ENCODE results near the gene EFHB.

Gene EFHB

DNA sequence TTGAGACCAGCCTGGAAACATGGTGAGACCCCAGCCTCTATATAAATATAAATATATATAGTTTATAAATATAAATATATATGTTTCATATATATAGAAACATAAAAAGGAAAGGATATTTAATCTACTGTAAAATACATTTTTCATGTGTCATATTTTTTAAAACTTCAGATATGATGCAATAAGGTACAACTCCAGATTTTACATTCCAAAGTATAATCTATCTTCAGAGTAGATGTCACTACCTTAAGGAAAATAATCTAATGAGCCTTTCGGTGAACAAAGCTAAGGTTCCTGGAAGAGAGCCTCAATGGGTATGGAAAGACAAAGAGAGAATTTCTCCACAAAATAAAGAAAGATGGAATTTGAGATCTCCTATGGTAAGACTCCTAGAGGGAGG, 16.9 kb downstream of the EFHB start:
- H3K4me1 ChIP-seq (ENCODE audit: control insufficient read depth, insufficient read depth, low read depth, low read length) = no peaks in the 10 kb centered on the region
- no peak overlapping the region for H2AK5ac ChIP-seq (ENCODE audit: low read length, severe bottlenecking)
- H2AFZ ChIP-seq (ENCODE audit: low read depth, low read length) = no peak overlapping the region
- DNase-seq = no peak
- no peak overlapping the region for H3K4me2 ChIP-seq (ENCODE audit: low read length, poor library complexity, severe bottlenecking)
- peaks cover 0 to 3% of the 10 kb centered on the region in 2 experiments for H3K36me3 ChIP-seq (ENCODE audit: control insufficient read depth in 1 of 2, insufficient read depth in 2 of 2, low read depth in 1 of 2, low read length in 2 of 2)
- H4K8ac ChIP-seq (ENCODE audit: low read length) = no peak overlapping the region
- no peaks in the 10 kb centered on the region for H3K79me1 ChIP-seq (replicated peaks; ENCODE audit: low read length, poor library complexity, severe bottlenecking)
- no peak overlapping the region for H3K14ac ChIP-seq (ENCODE audit: low read length in 2 of 2)
- no peak overlapping the region for H3K4ac ChIP-seq (ENCODE audit: low read depth in 1 of 2, low read length in 2 of 2)
- no peak overlapping the region for H2BK15ac ChIP-seq (ENCODE audit: low read depth, poor library complexity, severe bottlenecking)
- H2BK5ac ChIP-seq (ENCODE audit: low read depth, low read length, poor library complexity, severe bottlenecking) = no peak overlapping the region
- peaks cover 4% of the 10 kb centered on the region for H3K9me3 ChIP-seq (ENCODE audit: control insufficient read depth, low read length)
- H3K23ac ChIP-seq (ENCODE audit: low read length in 2 of 2) = no peak overlapping the region
- 92% methylated on average over 1 of the region's 1 CpG for WGBS
- H3K27me3 ChIP-seq (ENCODE audit: control insufficient read depth in 1 of 2, insufficient read depth in 1 of 2, low read length in 2 of 2) = no peaks in the 10 kb centered on the region
- no peak overlapping the region for H2BK12ac ChIP-seq (ENCODE audit: low read length in 2 of 2)
- no peak overlapping the region for H3K4me3 ChIP-seq (ENCODE audit: insufficient read depth in 1 of 2, low read depth in 1 of 2, low read length in 2 of 2)
- H4K91ac ChIP-seq (ENCODE audit: low read length) = no peak overlapping the region
- H3K27ac ChIP-seq (ENCODE audit: low read length, poor library complexity, severe bottlenecking) = no peak overlapping the region
- no peak overlapping the region for H3K9ac ChIP-seq (ENCODE audit: low read length)
- H2BK120ac ChIP-seq (ENCODE audit: low read depth, low read length) = no peak overlapping the region
- no peak overlapping the region for H3K18ac ChIP-seq (ENCODE audit: low read depth in 1 of 2, low read length in 2 of 2)

DNA sequence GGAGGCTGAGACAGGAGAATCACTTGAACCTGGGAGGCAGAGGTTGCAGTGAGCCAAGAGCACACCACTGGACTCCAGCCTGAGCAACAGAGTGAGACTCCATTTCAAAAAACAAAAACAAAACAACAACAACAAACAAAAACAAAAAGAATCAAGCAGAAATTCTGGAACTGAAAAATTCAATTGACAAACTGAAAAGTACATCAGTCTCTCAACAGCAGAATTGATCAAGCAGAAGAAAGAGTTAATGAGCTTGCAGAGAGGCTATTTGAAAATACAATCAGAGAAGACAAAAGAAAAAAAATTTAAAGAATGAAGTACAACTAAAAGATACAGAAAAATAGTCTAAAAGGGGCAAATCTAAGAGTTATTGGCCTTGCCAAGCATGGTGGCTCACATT, 22.6 kb downstream of the EFHB start:
- H3K4me3 ChIP-seq (ENCODE audit: insufficient read depth in 1 of 2, low read depth in 1 of 2, low read length in 2 of 2) = no peak overlapping the region
- H3K14ac ChIP-seq (ENCODE audit: low read length in 2 of 2) = no peak overlapping the region
- no peak overlapping the region for H3K18ac ChIP-seq (ENCODE audit: low read depth in 1 of 2, low read length in 2 of 2)
- peaks cover 0 to 3% of the 10 kb centered on the region in 2 experiments for H3K36me3 ChIP-seq (ENCODE audit: control insufficient read depth in 1 of 2, insufficient read depth in 2 of 2, low read depth in 1 of 2, low read length in 2 of 2)
- H3K27ac ChIP-seq (ENCODE audit: low read length, poor library complexity, severe bottlenecking) = no peak overlapping the region
- no peaks in the 10 kb centered on the region for H3K27me3 ChIP-seq (ENCODE audit: control insufficient read depth in 1 of 2, insufficient read depth in 1 of 2, low read length in 2 of 2)
- no peak overlapping the region for H4K91ac ChIP-seq (ENCODE audit: low read length)
- no peak overlapping the region for H3K4ac ChIP-seq (ENCODE audit: low read depth in 1 of 2, low read length in 2 of 2)
- no peak overlapping the region for H3K4me2 ChIP-seq (ENCODE audit: low read length, poor library complexity, severe bottlenecking)
- no peak overlapping the region for H2BK15ac ChIP-seq (ENCODE audit: low read depth, poor library complexity, severe bottlenecking)
- H3K79me1 ChIP-seq (replicated peaks; ENCODE audit: low read length, poor library complexity, severe bottlenecking) = peaks cover 5% of the 10 kb centered on the region
- no peak for DNase-seq
- peaks cover 17% of the 10 kb centered on the region for H3K9me3 ChIP-seq (ENCODE audit: control insufficient read depth, low read length)
- H2BK5ac ChIP-seq (ENCODE audit: low read depth, low read length, poor library complexity, severe bottlenecking) = no peak overlapping the region
- H2AK5ac ChIP-seq (ENCODE audit: low read length, severe bottlenecking) = no peak overlapping the region
- H2BK12ac ChIP-seq (ENCODE audit: low read length in 2 of 2) = no peak overlapping the region
- no peak overlapping the region for H4K8ac ChIP-seq (ENCODE audit: low read length)
- H3K23ac ChIP-seq (ENCODE audit: low read length in 2 of 2) = no peak overlapping the region
- peaks cover 6% of the 10 kb centered on the region for H3K4me1 ChIP-seq (ENCODE audit: control insufficient read depth, insufficient read depth, low read depth, low read length)
- no peak overlapping the region for H2BK120ac ChIP-seq (ENCODE audit: low read depth, low read length)
- no peak overlapping the region for H3K9ac ChIP-seq (ENCODE audit: low read length)
- no peak overlapping the region for H2AFZ ChIP-seq (ENCODE audit: low read depth, low read length)

- Histone ChIP-seq H3K4me1 (ENCODE audit: control insufficient read depth, insufficient read depth, low read depth, low read length) (peaks cover 6% of the 10 kb centered on the region), H3K79me1 (replicated peaks; ENCODE audit: low read length, poor library complexity, severe bottlenecking) (peaks cover 5% of the 10 kb centered on the region), H3K18ac (ENCODE audit: low read depth in 1 of 2, low read length in 2 of 2) (no peak overlapping the region), H2AFZ (ENCODE audit: low read depth, low read length) (no peak overlapping the region), H3K4ac (ENCODE audit: low read depth in 1 of 2, low read length in 2 of 2) (no peak overlapping the region), H2AK5ac (ENCODE audit: low read length, severe bottlenecking) (no peak overlapping the region), H2BK15ac (ENCODE audit: low read depth, poor library complexity, severe bottlenecking) (no peak overlapping the region), H3K9ac (ENCODE audit: low read length) (no peak overlapping the region), H3K27me3 (ENCODE audit: control insufficient read depth in 1 of 2, insufficient read depth in 1 of 2, low read length in 2 of 2) (no peaks in the 10 kb centered on the region), H2BK5ac (ENCODE audit: low read depth, low read length, poor library complexity, severe bottlenecking) (no peak overlapping the region), H3K14ac (ENCODE audit: low read length in 2 of 2) (no peak overlapping the region), H3K9me3 (ENCODE audit: control insufficient read depth, low read length) (peaks cover 13% of the 10 kb centered on the region), H4K91ac (ENCODE audit: low read length) (no peak overlapping the region), H3K4me3 (ENCODE audit: insufficient read depth in 1 of 2, low read depth in 1 of 2, low read length in 2 of 2) (no peak overlapping the region), H2BK120ac (ENCODE audit: low read depth, low read length) (no peak overlapping the region), H3K27ac (ENCODE audit: low read length, poor library complexity, severe bottlenecking) (no peak overlapping the region), H2BK12ac (ENCODE audit: low read length in 2 of 2) (no peak overlapping the region), H3K23ac (ENCODE audit: low read length in 2 of 2) (no peak overlapping the region), H3K36me3 (ENCODE audit: control insufficient read depth in 1 of 2, insufficient read depth in 2 of 2, low read depth in 1 of 2, low read length in 2 of 2) (no peaks in the 10 kb centered on the region), H4K8ac (ENCODE audit: low read length) (no peak overlapping the region), H3K4me2 (ENCODE audit: low read length, poor library complexity, severe bottlenecking) (no peak overlapping the region)
- no peak for DNase-seq
- no CpG with 5 or more reads among the region's 3 CpGs for WGBS
Measured at GRCh38 chr3:19907523-19907922, 26.5 kb downstream of the EFHB start.

DNA sequence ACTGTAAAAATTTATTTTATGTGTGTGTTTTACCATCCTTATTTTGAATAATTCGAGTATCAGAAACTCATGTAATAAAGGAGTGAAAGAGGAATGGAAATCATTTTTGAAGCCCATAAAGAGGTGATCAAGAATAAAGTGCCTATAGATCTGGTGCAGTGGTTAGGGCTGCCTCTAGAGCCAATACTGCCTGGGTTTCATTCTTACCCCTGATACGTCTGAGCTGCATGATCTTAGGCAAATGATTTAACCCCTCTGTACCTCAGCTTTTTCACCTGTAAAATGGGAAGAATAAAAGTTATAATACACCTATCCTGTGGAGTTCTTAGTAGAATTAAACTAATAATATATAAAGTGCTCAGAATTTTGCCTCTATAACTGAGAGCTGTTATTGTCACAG, 30.4 kb downstream of the EFHB start:
- H3K36me3 ChIP-seq (ENCODE audit: control insufficient read depth in 1 of 2, insufficient read depth in 2 of 2, low read depth in 1 of 2, low read length in 2 of 2) = no peaks in the 10 kb centered on the region
- H3K4me2 ChIP-seq (ENCODE audit: low read length, poor library complexity, severe bottlenecking) = no peak overlapping the region
- no peak overlapping the region for H3K23ac ChIP-seq (ENCODE audit: low read length in 2 of 2)
- peaks cover 9% of the 10 kb centered on the region for H3K9me3 ChIP-seq (ENCODE audit: control insufficient read depth, low read length)
- H2BK120ac ChIP-seq (ENCODE audit: low read depth, low read length) = no peak overlapping the region
- H2AFZ ChIP-seq (ENCODE audit: low read depth, low read length) = no peak overlapping the region
- H3K4me1 ChIP-seq (ENCODE audit: control insufficient read depth, insufficient read depth, low read depth, low read length) = peaks cover 3% of the 10 kb centered on the region
- H2BK15ac ChIP-seq (ENCODE audit: low read depth, poor library complexity, severe bottlenecking) = no peak overlapping the region
- DNase-seq = no peak
- H3K4me3 ChIP-seq (ENCODE audit: insufficient read depth in 1 of 2, low read depth in 1 of 2, low read length in 2 of 2) = no peak overlapping the region
- H4K8ac ChIP-seq (ENCODE audit: low read length) = no peak overlapping the region
- H3K18ac ChIP-seq (ENCODE audit: low read depth in 1 of 2, low read length in 2 of 2) = no peak overlapping the region
- H3K14ac ChIP-seq (ENCODE audit: low read length in 2 of 2) = no peak overlapping the region
- no peak overlapping the region for H3K9ac ChIP-seq (ENCODE audit: low read length)
- no peak overlapping the region for H4K91ac ChIP-seq (ENCODE audit: low read length)
- no peak overlapping the region for H2BK5ac ChIP-seq (ENCODE audit: low read depth, low read length, poor library complexity, severe bottlenecking)
- no peak overlapping the region for H2BK12ac ChIP-seq (ENCODE audit: low read length in 2 of 2)
- H3K27ac ChIP-seq (ENCODE audit: low read length, poor library complexity, severe bottlenecking) = no peak overlapping the region
- H3K27me3 ChIP-seq (ENCODE audit: control insufficient read depth in 1 of 2, insufficient read depth in 1 of 2, low read length in 2 of 2) = no peaks in the 10 kb centered on the region
- no peak overlapping the region for H3K4ac ChIP-seq (ENCODE audit: low read depth in 1 of 2, low read length in 2 of 2)
- H3K79me1 ChIP-seq (replicated peaks; ENCODE audit: low read length, poor library complexity, severe bottlenecking) = no peaks in the 10 kb centered on the region
- no peak overlapping the region for H2AK5ac ChIP-seq (ENCODE audit: low read length, severe bottlenecking)
- 100% methylated on average over 1 of the region's 2 CpGs for WGBS

Data from mesenchymal stem cell (in vitro differentiated cells and primary cell).